Measurements from ENCODE around the gene CES4A.

CES4A gene

GRCh38 chr16:67029254-67030096 lies 41.1 kb downstream of the CES4A start (continued):
- TF ChIP-seq, protein P1, sequence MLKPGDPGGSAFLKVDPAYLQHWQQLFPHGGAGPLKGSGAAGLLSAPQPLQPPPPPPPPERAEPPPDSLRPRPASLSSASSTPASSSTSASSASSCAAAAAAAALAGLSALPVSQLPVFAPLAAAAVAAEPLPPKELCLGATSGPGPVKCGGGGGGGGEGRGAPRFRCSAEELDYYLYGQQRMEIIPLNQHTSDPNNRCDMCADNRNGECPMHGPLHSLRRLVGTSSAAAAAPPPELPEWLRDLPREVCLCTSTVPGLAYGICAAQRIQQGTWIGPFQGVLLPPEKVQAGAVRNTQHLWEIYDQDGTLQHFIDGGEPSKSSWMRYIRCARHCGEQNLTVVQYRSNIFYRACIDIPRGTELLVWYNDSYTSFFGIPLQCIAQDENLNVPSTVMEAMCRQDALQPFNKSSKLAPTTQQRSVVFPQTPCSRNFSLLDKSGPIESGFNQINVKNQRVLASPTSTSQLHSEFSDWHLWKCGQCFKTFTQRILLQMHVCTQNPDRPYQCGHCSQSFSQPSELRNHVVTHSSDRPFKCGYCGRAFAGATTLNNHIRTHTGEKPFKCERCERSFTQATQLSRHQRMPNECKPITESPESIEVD (tag by site-specific recombination; IDR thresholded peaks at IDR 0.05): no peak

GRCh38 chr16:67030221-67030962 lies 42.0 kb downstream of the CES4A start:
- POLR2A ChIA-PET: interaction anchor here (0.6 to 3.8 kb wide), 5 partner anchors 8 to 36 kb away, joined by 3 to 15 read pairs (median 5); no protein-coding TSS in a partner anchor
- Histone ChIP-seq H3K4me3 (ENCODE audit: low read depth, low read length) (peak overlapping the region; percentile 84), H3K4me1 (ENCODE audit: control insufficient read depth, insufficient read depth, low read length) (peaks cover 11% of the 10 kb centered on the region; the same call in 1 of the 2 replicates), H3K9me3 (ENCODE audit: control insufficient read depth, insufficient read depth, low read depth, low read length) (no peaks in the 10 kb centered on the region), H3K36me3 (ENCODE audit: control insufficient read depth in 2 of 2, insufficient read depth in 1 of 2, low read length in 2 of 2) (peaks cover 5 to 22% of the 10 kb centered on the region in 2 experiments; a peak in 2 of 3 replicates), H3K27ac (ENCODE audit: extremely low read depth, low read depth, low read length) (no peak overlapping the region; the same call in 1 of the 2 replicates)
- CTCF ChIA-PET: interaction anchor here (0.6 to 1.9 kb wide), 10 partner anchors 13 to 402 kb away, joined by 3 to 6 read pairs (median 4); no protein-coding TSS in a partner anchor
- no peak for TF ChIP-seq ZNF561 (tag by site-specific recombination; IDR thresholded peaks at IDR 0.05; ENCODE audit: borderline replicate concordance)
- no peak for TF ChIP-seq ZNF341 (tag by site-specific recombination; IDR thresholded peaks at IDR 0.05; ENCODE audit: low read depth)
- TF ChIP-seq ZBTB48 (tag by site-specific recombination; IDR thresholded peaks at IDR 0.05): no peak
- TF ChIP-seq ZNF354C (tag by site-specific recombination; IDR thresholded peaks at IDR 0.05; ENCODE audit: borderline replicate concordance, low read depth): no peak
- no peak for TF ChIP-seq ZXDB (tag by site-specific recombination; IDR thresholded peaks at IDR 0.05)
- peak; percentile 24; the same call in 1 of the 2 replicates for TF ChIP-seq KLF1 (tag by site-specific recombination; IDR thresholded peaks at IDR 0.05)
- no peak for TF ChIP-seq YY1 (tag by site-specific recombination; IDR thresholded peaks at IDR 0.05)
- TF ChIP-seq ZNF629 (tag by site-specific recombination; IDR thresholded peaks at IDR 0.05): no peak
- TF ChIP-seq ZNF792 (tag by site-specific recombination; IDR thresholded peaks at IDR 0.05): no peak
- TF ChIP-seq KLF10 (tag by site-specific recombination; IDR thresholded peaks at IDR 0.05): no peak
- no peak for TF ChIP-seq ZSCAN4 (tag by site-specific recombination; IDR thresholded peaks at IDR 0.05)
- no peak for TF ChIP-seq ZNF248 (tag by site-specific recombination; IDR thresholded peaks at IDR 0.05)
- peak; percentile 42; the same call in 1 of the 2 replicates for TF ChIP-seq PRDM1 (tag by site-specific recombination; IDR thresholded peaks at IDR 0.05)
- peak; percentile 69 for TF ChIP-seq ZNF335 (tag by site-specific recombination; conservative IDR thresholded peaks at IDR 0.05)
- TF ChIP-seq BCL11B (tag by site-specific recombination; IDR thresholded peaks at IDR 0.05; ENCODE audit: low read depth): no peak
- no peak for TF ChIP-seq ZNF626 (tag by site-specific recombination; IDR thresholded peaks at IDR 0.05)
- TF ChIP-seq ZNF169 (tag by site-specific recombination; IDR thresholded peaks at IDR 0.05): no peak
- no peak for TF ChIP-seq ZNF623 (tag by site-specific recombination; IDR thresholded peaks at IDR 0.05)
- no peak for TF ChIP-seq ZNF791 (tag by site-specific recombination; IDR thresholded peaks at IDR 0.05)
- no peak for TF ChIP-seq ZNF239 (tag by site-specific recombination; IDR thresholded peaks at IDR 0.05)
- peak; percentile 97 for TF ChIP-seq ZNF121 (tag by site-specific recombination; IDR thresholded peaks at IDR 0.05)
- no peak for TF ChIP-seq ZNF449 (tag by site-specific recombination; IDR thresholded peaks at IDR 0.05)
- TF ChIP-seq ZNF768 (tag by site-specific recombination; IDR thresholded peaks at IDR 0.05): no peak
- TF ChIP-seq ZNF624 (tag by site-specific recombination; IDR thresholded peaks at IDR 0.05): no peak
- TF ChIP-seq ZNF658 (tag by site-specific recombination; IDR thresholded peaks at IDR 0.05): no peak
- TF ChIP-seq ZNF596 (tag by site-specific recombination; IDR thresholded peaks at IDR 0.05): no peak
- no peak for TF ChIP-seq ZNF571 (tag by site-specific recombination; IDR thresholded peaks at IDR 0.05)
- TF ChIP-seq ZNF645 (tag by site-specific recombination; IDR thresholded peaks at IDR 0.05): no peak
- no peak for TF ChIP-seq KLF9 (tag by site-specific recombination; IDR thresholded peaks at IDR 0.05; ENCODE audit: low read depth)
- peak; percentile 53; the same call in 1 of the 2 replicates for TF ChIP-seq GLIS1 (tag by site-specific recombination; IDR thresholded peaks at IDR 0.05)
- no peak for TF ChIP-seq ZNF404 (tag by site-specific recombination; IDR thresholded peaks at IDR 0.05)

Data from HEK293 (cell line).